MCF 10A (cell line): Measurements from ENCODE around the gene PC. TPM values are rescaled to one million over a fixed set of nuclear protein-coding genes. Genes with fewer than 3 reads are reported as not detected.

Experiments
- BruUV-seq: library from RNA; stranded (reverse); fragments of 400-500 nt; replicated peaks from 2 replicates; lab custom pipeline; 2021; lab: Mats Ljungman, UMichigan
- CTCF ChIA-PET: fragments of 300-600 bp; sonication (Branson Sonifier 250); formaldehyde crosslinking; extraction: SDS; loops from one replicate; lab custom pipeline; 2021; ENCODE audit warnings: antibody characterized with exemption, inconsistent platforms; lab: Yijun Ruan, JAX
- POLR2A ChIA-PET: fragments of 300-600, 350-650 bp; sonication (Branson Sonifier 250); formaldehyde crosslinking; extraction: SDS; loops from one replicate; lab custom pipeline; 2020; ENCODE audit warnings: antibody characterized with exemption, inconsistent platforms; lab: Yijun Ruan, JAX
- DNase-seq: peaks from one replicate; pipeline ENCODE4 v3.0.0-alpha.2; 2018; ENCODE audit not compliant: unreplicated experiment
- H3K27ac Mint-ChIP-seq: one replicate; pipeline ENCODE4 v1.8.0; 2022; ENCODE audit warnings: mild to moderate bottlenecking, low read depth, mixed read lengths; ENCODE audit not compliant: unreplicated experiment
- H3K27me3 Mint-ChIP-seq: one replicate; pipeline ENCODE4 v1.8.0; 2022; ENCODE audit warnings: mixed read lengths; ENCODE audit not compliant: insufficient read depth, unreplicated experiment
- H3K36me3 Mint-ChIP-seq: one replicate; pipeline ENCODE4 v1.8.0; 2022; ENCODE audit warnings: mild to moderate bottlenecking, moderate library complexity, mixed read lengths; ENCODE audit not compliant: insufficient read depth, unreplicated experiment
- H3K4me1 Mint-ChIP-seq: one replicate; pipeline ENCODE4 v1.8.0; 2022; ENCODE audit warnings: mixed read lengths; ENCODE audit not compliant: insufficient read depth, unreplicated experiment
- H3K4me3 Mint-ChIP-seq: one replicate; pipeline ENCODE4 v1.8.0; 2022; ENCODE audit warnings: mild to moderate bottlenecking, moderate library complexity, mixed read lengths; ENCODE audit not compliant: unreplicated experiment
- H3K9me3 Mint-ChIP-seq: one replicate; pipeline ENCODE4 v1.8.0; 2022; ENCODE audit warnings: mixed read lengths; ENCODE audit not compliant: unreplicated experiment
- intact Hi-C: fragments of 100-400 bp; cut with micrococcal nuclease; formaldehyde crosslinking; loops from 2 replicates; pipeline ENCODE4 v1.14.1; 2022
- total RNA-seq: library from RNA; stranded (reverse); gene quantifications from 2 replicates; pipeline ENCODE4 v1.2.3, GENCODE V29; 2022
- TF ChIP-seq, protein P1 (sequence below): fragments of 200-600 bp; IDR thresholded peaks from one replicate; pipeline ENCODE4 v1.8.0; 2022; ENCODE audit warnings: antibody characterized with exemption, mild to moderate bottlenecking; ENCODE audit not compliant: unreplicated experiment

Gene PC
- total RNA-seq, 1 experiment from 2014 or later: 37.7 TPM

DNA sequence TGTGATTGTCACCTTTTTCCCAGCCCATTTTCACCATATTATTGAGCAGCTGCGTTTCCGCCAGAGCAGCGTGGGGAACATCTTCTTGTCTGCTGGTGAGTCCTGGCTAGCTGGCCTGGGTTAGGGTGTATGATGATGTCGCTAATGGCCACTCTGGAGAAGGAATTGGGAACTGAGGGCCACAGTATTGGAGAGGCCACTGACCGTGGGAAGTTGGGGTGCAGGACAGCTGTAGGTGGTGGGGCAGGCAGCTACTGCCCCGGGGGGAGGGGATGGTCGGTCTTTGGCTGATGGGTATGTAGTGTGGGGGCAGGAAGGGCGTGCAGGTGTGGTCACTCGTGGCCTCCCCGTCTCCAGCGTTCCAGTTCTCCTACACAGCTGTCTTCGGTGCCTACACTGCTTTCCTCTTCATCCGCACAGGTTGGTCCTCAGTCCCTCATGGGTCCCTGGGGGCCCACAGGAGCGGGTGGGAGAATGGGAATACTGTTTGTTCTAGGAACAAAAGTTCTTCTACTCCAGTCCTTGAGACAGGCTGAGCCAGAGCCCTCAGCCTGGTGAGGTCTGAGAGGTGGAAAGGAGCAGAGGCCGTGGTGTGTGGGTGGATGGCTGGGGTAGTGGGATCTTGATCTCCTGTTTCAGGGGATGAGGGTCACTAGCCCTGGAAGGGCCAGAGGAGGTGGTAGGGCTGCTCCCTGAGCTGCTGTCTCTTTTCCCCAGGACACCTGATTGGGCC, 112.9 kb downstream of the PC start:
- DNase-seq: no peak
- H3K4me1 Mint-ChIP-seq: peaks cover 25% of the 10 kb centered on the region
- no TSS peak for BruUV-seq
- POLR2A ChIA-PET: interaction anchor here (0.6 to 3.8 kb wide), 8 partner anchors 9 to 746 kb away, joined by 3 to 74 read pairs (median 4); partner anchors contain the start of gene PC
- no peaks in the 10 kb centered on the region for H3K27me3 Mint-ChIP-seq
- H3K27ac Mint-ChIP-seq: no peak overlapping the region
- TF ChIP-seq, protein P1, sequence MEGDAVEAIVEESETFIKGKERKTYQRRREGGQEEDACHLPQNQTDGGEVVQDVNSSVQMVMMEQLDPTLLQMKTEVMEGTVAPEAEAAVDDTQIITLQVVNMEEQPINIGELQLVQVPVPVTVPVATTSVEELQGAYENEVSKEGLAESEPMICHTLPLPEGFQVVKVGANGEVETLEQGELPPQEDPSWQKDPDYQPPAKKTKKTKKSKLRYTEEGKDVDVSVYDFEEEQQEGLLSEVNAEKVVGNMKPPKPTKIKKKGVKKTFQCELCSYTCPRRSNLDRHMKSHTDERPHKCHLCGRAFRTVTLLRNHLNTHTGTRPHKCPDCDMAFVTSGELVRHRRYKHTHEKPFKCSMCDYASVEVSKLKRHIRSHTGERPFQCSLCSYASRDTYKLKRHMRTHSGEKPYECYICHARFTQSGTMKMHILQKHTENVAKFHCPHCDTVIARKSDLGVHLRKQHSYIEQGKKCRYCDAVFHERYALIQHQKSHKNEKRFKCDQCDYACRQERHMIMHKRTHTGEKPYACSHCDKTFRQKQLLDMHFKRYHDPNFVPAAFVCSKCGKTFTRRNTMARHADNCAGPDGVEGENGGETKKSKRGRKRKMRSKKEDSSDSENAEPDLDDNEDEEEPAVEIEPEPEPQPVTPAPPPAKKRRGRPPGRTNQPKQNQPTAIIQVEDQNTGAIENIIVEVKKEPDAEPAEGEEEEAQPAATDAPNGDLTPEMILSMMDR: no peak
- peak overlapping the region; percentile 82 for H3K4me3 Mint-ChIP-seq
- peaks cover 78% of the 10 kb centered on the region for H3K36me3 Mint-ChIP-seq
- H3K9me3 Mint-ChIP-seq: no peaks in the 10 kb centered on the region
- intact Hi-C loops: no loop called here
- CTCF ChIA-PET: interaction anchor here (1.4 to 5.4 kb wide), 3 partner anchors 8 to 150 kb away, joined by 3 to 36 read pairs (median 3); partner anchors contain the start of gene C11orf86

DNA sequence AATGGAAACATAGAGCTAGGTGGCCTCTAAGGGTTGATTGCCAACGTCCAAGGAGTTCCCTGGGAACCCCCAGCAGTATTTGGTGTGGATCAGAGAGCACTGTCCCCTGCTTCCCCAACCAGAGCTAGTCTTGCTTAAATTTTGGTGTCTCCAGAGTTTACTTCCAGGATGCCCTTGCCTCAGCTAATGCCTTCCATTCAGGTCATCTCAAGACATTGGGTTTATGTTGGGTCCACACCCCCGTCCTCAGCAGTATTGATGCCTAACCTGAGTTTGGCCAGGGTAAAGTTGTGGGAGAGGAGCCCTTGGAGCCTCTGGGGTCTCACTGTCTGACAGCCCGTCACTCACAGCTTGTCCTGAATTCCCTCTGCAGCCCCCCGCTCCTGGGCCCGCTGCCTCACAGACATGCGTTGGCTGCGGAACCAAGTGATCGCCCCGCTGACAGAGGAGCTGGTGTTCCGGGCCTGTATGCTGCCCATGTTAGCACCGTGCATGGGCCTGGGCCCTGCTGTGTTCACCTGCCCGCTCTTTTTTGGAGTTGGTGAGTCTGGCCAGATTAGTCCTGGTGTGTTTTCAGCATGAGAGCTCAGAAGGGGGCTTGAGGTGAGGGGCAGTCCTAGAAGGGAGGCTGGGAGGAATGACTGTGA, 113.6 kb downstream of the PC start:
- H3K9me3 Mint-ChIP-seq: no peaks in the 10 kb centered on the region
- TF ChIP-seq, protein P1: no peak
- BruUV-seq: no TSS peak
- ChIA-PET CTCF (interaction anchor here (0.6 to 5.4 kb wide), 7 partner anchors 9 to 277 kb away, joined by 3 to 36 read pairs (median 3); partner anchors contain the start of gene C11orf86), POLR2A (interaction anchor here (0.7 to 3.8 kb wide), 12 partner anchors 9 to 568 kb away, joined by 3 to 74 read pairs (median 4); partner anchors contain the start of gene PC)
- no peak for DNase-seq
- peak overlapping the region; percentile 82 for H3K4me3 Mint-ChIP-seq
- peaks cover 75% of the 10 kb centered on the region for H3K36me3 Mint-ChIP-seq
- H3K27me3 Mint-ChIP-seq: no peaks in the 10 kb centered on the region
- H3K4me1 Mint-ChIP-seq: peaks cover 28% of the 10 kb centered on the region
- H3K27ac Mint-ChIP-seq: peak overlapping the region; percentile 94
- intact Hi-C loops: loop anchor here (5.0 kb wide), 2 partner anchors 113 to 178 kb away; partner anchors contain the start of genes PC and SYT12

DNA sequence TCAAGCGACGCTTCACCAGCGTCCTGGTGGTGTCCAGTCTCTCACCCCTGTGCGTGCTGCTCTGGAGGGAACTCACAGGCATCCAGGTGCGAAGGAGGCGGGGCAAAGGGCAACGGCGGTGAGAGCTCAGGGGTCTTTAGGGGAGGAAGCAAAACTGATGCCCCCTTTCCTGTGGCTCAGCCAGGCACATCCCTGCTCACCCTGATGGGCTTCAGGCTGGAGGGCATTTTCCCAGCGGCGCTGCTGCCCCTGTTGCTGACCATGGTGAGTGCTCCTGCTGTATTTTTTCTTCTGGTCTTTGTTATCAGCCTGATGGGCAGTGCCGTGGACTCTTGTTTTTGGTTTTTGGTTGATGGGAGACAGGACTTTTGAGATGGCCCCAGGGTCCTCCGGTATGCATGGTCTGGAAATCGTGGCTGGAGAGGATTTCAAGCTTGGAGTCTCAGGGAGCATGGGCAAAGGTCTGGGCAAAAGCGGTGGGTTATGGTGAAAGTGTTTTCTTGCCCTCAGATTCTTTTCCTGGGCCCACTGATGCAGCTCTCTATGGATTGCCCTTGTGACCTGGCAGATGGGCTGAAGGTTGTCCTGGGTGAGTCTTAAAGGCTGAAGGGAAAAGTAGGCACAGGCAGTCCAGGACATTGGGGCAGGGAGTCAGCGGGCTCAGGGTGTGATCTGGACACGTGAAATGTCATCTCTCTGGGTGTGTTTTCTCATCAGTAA, 114.2 kb downstream of the PC start:
- Mint-ChIP-seq H3K4me3 (peak overlapping the region; percentile 82), H3K4me1 (peaks cover 28% of the 10 kb centered on the region), H3K27ac (peak overlapping the region; percentile 94), H3K9me3 (no peaks in the 10 kb centered on the region), H3K36me3 (peaks cover 76% of the 10 kb centered on the region), H3K27me3 (no peaks in the 10 kb centered on the region)
- BruUV-seq: TSS peak; percentile 46
- DNase-seq: no peak
- CTCF ChIA-PET: interaction anchor here (0.6 to 5.4 kb wide), 7 partner anchors 10 to 276 kb away, joined by 3 to 36 read pairs (median 3); partner anchors contain the start of gene C11orf86
- intact Hi-C loops: loop anchor here (1.0 to 5.0 kb wide), 3 partner anchors 113 to 178 kb away; partner anchors contain the start of genes PC and SYT12
- TF ChIP-seq, protein P1: no peak
- POLR2A ChIA-PET: interaction anchor here (0.6 to 3.8 kb wide), 29 partner anchors 10 to 568 kb away, joined by 3 to 74 read pairs (median 4); partner anchors contain the start of genes C11orf86 and PC
